Endothelial cell of umbilical vein (primary cell): ENCODE results near the gene AP1G2. TPM values are rescaled to one million over a fixed set of nuclear protein-coding genes. Genes with fewer than 3 reads are reported as not detected.

ENCODE experiments used
- BruUV-seq: library from RNA; stranded (reverse); fragments of 400-500 nt; replicated peaks from 2 replicates; lab custom pipeline; 2021; lab: Mats Ljungman, UMichigan
- CTCF ChIA-PET: fragments of 300-600, 350-600 bp; sonication (Branson Sonifier 250); formaldehyde crosslinking; loops from one replicate; lab custom pipeline; 2021; ENCODE audit warnings: antibody characterized with exemption, inconsistent platforms; lab: Charles Lee
- POLR2A ChIA-PET: fragments of 300-600, 350-600 bp; sonication (Branson Sonifier 250); formaldehyde crosslinking; loops from one replicate; lab custom pipeline; 2021; ENCODE audit warnings: antibody characterized with exemption, inconsistent platforms; lab: Charles Lee
- DNase-seq: peaks from one replicate; pipeline ENCODE4 v3.0.0-alpha.2; 2011; ENCODE audit warnings: low read depth, low spot score
- FAIRE-seq: peaks from 2 replicates; lab custom pipeline; 2011; peaks lifted over from hg19 to GRCh38; lab: Jason Lieb, UNC
- H2AFZ ChIP-seq: 2 replicates; pipeline ENCODE4 v1.6.0; 2012; ENCODE audit warnings: low read depth, low read length, control low read depth, inconsistent platforms
- H3K27ac ChIP-seq: 2 replicates; pipeline ENCODE4 v1.5.1; 2011; ENCODE audit warnings: low read depth, mild to moderate bottlenecking, control low read depth, low read length, moderate library complexity; ENCODE audit not compliant: insufficient read depth
- H3K27me3 ChIP-seq, 2 experiments: 2 replicates each; pipeline versions ENCODE4 v1.6.0 to v1.6.1; 2011; ENCODE audit warnings: low read length in 2 of 2, mixed read lengths in 1 of 2; ENCODE audit not compliant: control insufficient read depth in 2 of 2, insufficient read depth in 2 of 2
- H3K36me3 ChIP-seq, 2 experiments: 2 replicates in 1 of 2; 3 replicates in 1 of 2; pipeline ENCODE4 v1.5.1; 2011; ENCODE audit warnings: low read length in 2 of 2, mild to moderate bottlenecking in 1 of 2, moderate library complexity in 1 of 2; ENCODE audit not compliant: control insufficient read depth in 2 of 2, insufficient read depth in 2 of 2; ENCODE audit errors: extremely low read depth in 1 of 2
- H3K4me1 ChIP-seq: 3 replicates; pipeline ENCODE4 v1.5.1; 2011; ENCODE audit warnings: mild to moderate bottlenecking, low read length; ENCODE audit not compliant: control insufficient read depth, insufficient read depth; ENCODE audit errors: extremely low read depth
- H3K4me2 ChIP-seq: 2 replicates; pipeline ENCODE4 v1.6.1; 2011; ENCODE audit warnings: low read length, control low read depth, mixed read lengths; ENCODE audit not compliant: insufficient read depth
- H3K4me3 ChIP-seq, 3 experiments: fragments of 200-600 bp in 1 of 3; sonication (generic), shearing (Covaris generic) in 1 of 3; replicated peaks in 1 of 3; 2 replicates each; pipeline ENCODE4 v1.5.1; 2011 to 2016; ENCODE audit warnings: control low read depth in 3 of 3, low read length in 3 of 3, mild to moderate bottlenecking in 2 of 3, inconsistent platforms in 1 of 3, low read depth in 1 of 3, moderate library complexity in 1 of 3; ENCODE audit not compliant: insufficient read depth in 1 of 3
- H3K79me2 ChIP-seq: 2 replicates; pipeline ENCODE4 v1.6.0; 2012; ENCODE audit warnings: low read length, inconsistent platforms; ENCODE audit not compliant: control insufficient read depth, insufficient read depth
- H3K9ac ChIP-seq: replicated peaks from 2 replicates; pipeline ENCODE3; 2011; ENCODE audit warnings: low read length, control low read depth; ENCODE audit not compliant: insufficient read depth; ENCODE audit errors: extremely low read depth
- H3K9me1 ChIP-seq: replicated peaks from 3 replicates; pipeline ENCODE4 v1.6.0; 2011; ENCODE audit warnings: mild to moderate bottlenecking, low read length; ENCODE audit not compliant: control insufficient read depth, insufficient read depth; ENCODE audit errors: extremely low read depth
- H3K9me3 ChIP-seq: replicated peaks from 2 replicates; pipeline ENCODE4 v1.5.1; 2012; ENCODE audit warnings: low read length, inconsistent platforms; ENCODE audit not compliant: control insufficient read depth, insufficient read depth
- H4K20me1 ChIP-seq: replicated peaks from 2 replicates; pipeline ENCODE3; 2011; ENCODE audit warnings: mild to moderate bottlenecking, low read length; ENCODE audit not compliant: control insufficient read depth, insufficient read depth; ENCODE audit errors: extremely low read depth
- CTCF ChIP-seq, 2 donors: IDR thresholded peaks; 1 replicate in 1 of 2; 2 replicates in 1 of 2; pipeline ENCODE4 v1.5.1; 2011; ENCODE audit warnings: low read length in 2 of 2, mild to moderate bottlenecking in 2 of 2, moderate library complexity in 2 of 2, control low read depth in 1 of 2, inconsistent platforms in 1 of 2, low read depth in 1 of 2; ENCODE audit not compliant: insufficient read depth in 1 of 2; ENCODE audit errors: extremely low read depth in 1 of 2
- EZH2 ChIP-seq: IDR thresholded peaks from 2 replicates; pipeline ENCODE4 v1.6.1; 2012; ENCODE audit warnings: borderline replicate concordance, low read depth, mild to moderate bottlenecking, moderate library complexity, low read length, inconsistent platforms; ENCODE audit not compliant: severe bottlenecking
- GATA2 ChIP-seq: IDR thresholded peaks from 2 replicates; pipeline ENCODE4 v1.7.0; 2011; ENCODE audit warnings: low read depth, mild to moderate bottlenecking, moderate library complexity, mixed read lengths, low read length; ENCODE audit not compliant: insufficient read length, insufficient read depth
- JUN ChIP-seq: IDR thresholded peaks from 2 replicates; pipeline ENCODE4 v1.6.1; 2011; ENCODE audit warnings: borderline replicate concordance, low read depth; ENCODE audit not compliant: insufficient read length, insufficient read depth
- MAX ChIP-seq: IDR thresholded peaks from 2 replicates; pipeline ENCODE4 v1.6.1; 2011; ENCODE audit not compliant: insufficient read depth, insufficient read length
- POLR2A ChIP-seq: IDR thresholded peaks from 2 replicates; pipeline ENCODE4 v1.6.1; 2012; ENCODE audit warnings: low read depth, mild to moderate bottlenecking, control low read depth, low read length
- dilution Hi-C: fragments of 300-500 bp; cut with MboI; formaldehyde crosslinking; loops from one replicate; pipeline ENCODE4 v1.15.0; 2019; ENCODE audit warnings: low sequenced_read_pairs; ENCODE audit not compliant: extremely low pct_ligation_motif_present
- intact Hi-C: fragments of 100-400 bp; cut with micrococcal nuclease; formaldehyde crosslinking; loops from one replicate; pipeline ENCODE4 v1.10.0; 2022
- polyA plus RNA-seq, 4 experiments: library from polyadenylated mRNA; depleted of rRNA in 3 of 4; stranded (reverse) in 3 of 4; unstranded in 1 of 4; fragments of >200 nt; gene quantifications; 2 replicates each; pipeline versions ENCODE4 v1.2.1 to v1.2.3, GENCODE V29; 2011 to 2012; ENCODE audit warnings: missing spikeins in 1 of 4
- total RNA-seq: library from RNA; stranded (reverse); gene quantifications from 2 replicates; pipeline ENCODE4 v1.2.3, GENCODE V29; 2021

The AP1G2 gene
- total and polyA plus RNA-seq, 2 donors (not counting 3 experiments of a cell fraction or from before 2014, with no cell fraction given), result 39.0 to 55.8 TPM

DNA sequence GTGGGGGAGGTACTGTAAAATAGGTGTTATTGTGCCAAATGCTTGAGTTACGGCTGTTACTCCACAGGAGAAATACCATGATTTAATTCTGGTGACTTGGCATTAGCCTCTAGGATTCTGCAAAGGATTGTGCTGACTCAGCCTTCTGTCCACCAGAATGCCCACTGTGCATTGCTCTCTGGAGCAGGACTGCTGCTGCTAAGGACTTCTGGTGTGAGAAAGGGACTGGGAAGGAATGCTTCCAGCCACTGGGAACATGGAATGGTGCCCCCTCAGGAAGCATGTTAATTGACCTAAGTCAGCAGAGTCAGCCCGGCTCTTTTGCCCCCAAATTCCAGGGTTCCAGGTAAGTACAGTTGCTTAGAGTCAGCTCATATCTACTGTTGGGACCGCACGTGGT, 48.9 kb downstream of the AP1G2 start:
- ChIA-PET CTCF (no interaction called here), POLR2A (no interaction called here)
- Histone ChIP-seq H2AFZ (no peak overlapping the region), H3K27me3 (no peaks in the 10 kb centered on the region), H3K4me1 (no peaks in the 10 kb centered on the region), H3K36me3 (no peaks in the 10 kb centered on the region), H3K79me2 (no peaks in the 10 kb centered on the region), H3K4me2 (no peak overlapping the region), H4K20me1 (no peaks in the 10 kb centered on the region), H3K9me1 (no peaks in the 10 kb centered on the region), H3K9ac (no peak overlapping the region), H3K27ac (no peak overlapping the region), H3K9me3 (no peaks in the 10 kb centered on the region), H3K4me3 (no peak overlapping the region)
- no peak for FAIRE-seq
- dilution Hi-C loops (no loop called here), intact Hi-C loops (no loop called here)
- TF ChIP-seq EZH2 (no peak), MAX (no peak), GATA2 (no peak), POLR2A (no peak), JUN (no peak), CTCF (IDR thresholded peaks at IDR 0.05; ENCODE audit: extremely low read depth in 1 of 2, insufficient read depth in 1 of 2, low read depth in 1 of 2, low read length in 2 of 2) (no peak)
- no peak for DNase-seq
- no TSS peak for BruUV-seq
